H9 (cell line): ENCODE results near the gene OSBPL9. TPM values are rescaled to one million over a fixed set of nuclear protein-coding genes. Genes with fewer than 3 reads are reported as not detected.

Source experiments
- DNase-seq: peaks from one replicate; pipeline ENCODE4 v3.0.0-alpha.2; 2017
- H2AFZ ChIP-seq: one replicate; pipeline ENCODE4 v1.6.1; 2013; ENCODE audit warnings: mild to moderate bottlenecking, low read length, control low read depth, moderate library complexity
- H2AK5ac ChIP-seq: 2 replicates; pipeline ENCODE4 v1.6.1; 2013; ENCODE audit warnings: low read length, control low read depth, mixed read lengths; ENCODE audit not compliant: insufficient read length
- H2BK120ac ChIP-seq: one replicate; pipeline ENCODE4 v1.6.1; 2013; ENCODE audit warnings: low read depth, mild to moderate bottlenecking, low read length, control low read depth, inconsistent platforms; ENCODE audit not compliant: poor library complexity, severe bottlenecking
- H2BK12ac ChIP-seq: 2 replicates; pipeline ENCODE4 v1.6.1; 2013; ENCODE audit warnings: low read length, control low read depth, mixed read lengths, low read depth; ENCODE audit not compliant: insufficient read length
- H2BK15ac ChIP-seq: 2 replicates; pipeline ENCODE4 v1.6.1; 2013; ENCODE audit warnings: low read depth, low read length, control low read depth
- H2BK20ac ChIP-seq: one replicate; pipeline ENCODE4 v1.6.1; 2013; ENCODE audit warnings: low read depth, mild to moderate bottlenecking, low read length, control low read depth, inconsistent platforms; ENCODE audit not compliant: poor library complexity, severe bottlenecking
- H2BK5ac ChIP-seq: 2 replicates; pipeline ENCODE4 v1.6.1; 2013; ENCODE audit warnings: low read length, control low read depth, mixed read lengths; ENCODE audit not compliant: insufficient read length
- H3K14ac ChIP-seq: 2 replicates; pipeline ENCODE4 v1.6.1; 2013; ENCODE audit warnings: low read length, control low read depth; ENCODE audit not compliant: insufficient read depth
- H3K18ac ChIP-seq: 2 replicates; pipeline ENCODE4 v1.6.1; 2013; ENCODE audit warnings: low read depth, mild to moderate bottlenecking, mixed read lengths, low read length, control low read depth; ENCODE audit not compliant: insufficient read length
- H3K23ac ChIP-seq: 2 replicates; pipeline ENCODE4 v1.6.1; 2013; ENCODE audit warnings: low read length, control low read depth, mixed read lengths, low read depth; ENCODE audit not compliant: insufficient read length
- H3K23me2 ChIP-seq: 2 replicates; pipeline ENCODE4 v1.6.1; 2013; ENCODE audit warnings: low read depth, mild to moderate bottlenecking, mixed read lengths, low read length, control low read depth; ENCODE audit not compliant: insufficient read length, poor library complexity, severe bottlenecking
- H3K27ac ChIP-seq: 2 replicates; pipeline ENCODE4 v1.5.1; 2013; ENCODE audit warnings: low read length, control low read depth, mixed read lengths, low read depth; ENCODE audit not compliant: insufficient read length
- H3K27me3 ChIP-seq: 2 replicates; pipeline ENCODE4 v1.6.1; 2013; ENCODE audit warnings: low read length, control low read depth, inconsistent platforms; ENCODE audit not compliant: insufficient read depth
- H3K4ac ChIP-seq: 2 replicates; pipeline ENCODE4 v1.6.1; 2013; ENCODE audit warnings: low read depth, mild to moderate bottlenecking, control low read depth, inconsistent platforms, low read length, moderate library complexity
- H3K4me1 ChIP-seq: 2 replicates; pipeline ENCODE4 v1.6.1; 2013; ENCODE audit warnings: low read length, control low read depth, inconsistent platforms; ENCODE audit not compliant: insufficient read depth
- H3K4me2 ChIP-seq: 2 replicates; pipeline ENCODE4 v1.6.1; 2013; ENCODE audit warnings: low read length, control low read depth, mixed read lengths; ENCODE audit not compliant: insufficient read length, insufficient read depth
- H3K56ac ChIP-seq: 2 replicates; pipeline ENCODE4 v1.6.1; 2013; ENCODE audit warnings: low read depth, mild to moderate bottlenecking, mixed read lengths, low read length, control low read depth; ENCODE audit not compliant: insufficient read length
- H3K79me1 ChIP-seq: 2 replicates; pipeline ENCODE4 v1.6.1; 2013; ENCODE audit warnings: low read depth, mild to moderate bottlenecking, moderate library complexity, low read length, control low read depth, inconsistent platforms; ENCODE audit not compliant: insufficient read depth, poor library complexity, severe bottlenecking
- H3K79me2 ChIP-seq: 2 replicates; pipeline ENCODE4 v1.6.1; 2013; ENCODE audit warnings: low read length, control low read depth, inconsistent platforms; ENCODE audit not compliant: insufficient read depth
- H3K9ac ChIP-seq: 2 replicates; pipeline ENCODE4 v1.6.1; 2013; ENCODE audit warnings: low read length, control low read depth, mixed read lengths; ENCODE audit not compliant: insufficient read length; ENCODE audit errors: extremely low read depth
- H3K9me3 ChIP-seq: one replicate; pipeline ENCODE4 v1.6.1; 2013; ENCODE audit warnings: low read depth, low read length, inconsistent platforms; ENCODE audit not compliant: control insufficient read depth
- H3T11ph ChIP-seq: one replicate; pipeline ENCODE4 v1.6.1; 2013; ENCODE audit warnings: mild to moderate bottlenecking, low read length, control low read depth, inconsistent platforms
- H4K20me1 ChIP-seq: one replicate; pipeline ENCODE4 v1.6.1; 2013; ENCODE audit not compliant: control insufficient read depth, insufficient read length, insufficient read depth
- H4K5ac ChIP-seq: 2 replicates; pipeline ENCODE4 v1.6.1; 2013; ENCODE audit warnings: low read depth, mild to moderate bottlenecking, mixed read lengths, low read length, control low read depth; ENCODE audit not compliant: insufficient read length
- H4K8ac ChIP-seq: replicated peaks from 2 replicates; pipeline ENCODE4 v1.6.1; 2013; ENCODE audit warnings: low read length, control low read depth, mixed read lengths, low read depth; ENCODE audit not compliant: insufficient read length
- H4K91ac ChIP-seq: 2 replicates; pipeline ENCODE4 v1.6.1; 2013; ENCODE audit warnings: low read depth, mild to moderate bottlenecking, moderate library complexity, mixed read lengths, low read length, control low read depth; ENCODE audit not compliant: insufficient read length
- H3K27ac Mint-ChIP-seq, 3 experiments: 2 replicates in 2 of 3; 3 replicates in 1 of 3; pipeline ENCODE4 v1.8.0; 2020 to 2021; ENCODE audit warnings: mixed read lengths in 3 of 3, mild to moderate bottlenecking in 1 of 3, moderate library complexity in 1 of 3
- H3K27me3 Mint-ChIP-seq: 2 replicates; pipeline ENCODE4 v1.8.0; 2021; ENCODE audit warnings: low read depth, mild to moderate bottlenecking, moderate library complexity, mixed read lengths
- H3K36me3 Mint-ChIP-seq, 3 experiments: 2 replicates in 2 of 3; 3 replicates in 1 of 3; pipeline ENCODE4 v1.8.0; 2020 to 2021; ENCODE audit warnings: low read depth in 3 of 3, mixed read lengths in 3 of 3; ENCODE audit not compliant: insufficient read depth in 1 of 3
- H3K4me1 Mint-ChIP-seq, 2 experiments: 2 replicates each; pipeline ENCODE4 v1.8.0; 2020; ENCODE audit warnings: mixed read lengths in 2 of 2
- H3K4me3 Mint-ChIP-seq, 2 experiments: 2 replicates in 1 of 2; 3 replicates in 1 of 2; pipeline ENCODE4 v1.8.0; 2020 to 2021; ENCODE audit warnings: mild to moderate bottlenecking in 2 of 2, mixed read lengths in 2 of 2, moderate library complexity in 1 of 2
- H3K9me3 Mint-ChIP-seq, 2 experiments: 2 replicates in 1 of 2; 3 replicates in 1 of 2; pipeline ENCODE4 v1.8.0; 2020; ENCODE audit warnings: mild to moderate bottlenecking in 2 of 2, mixed read lengths in 2 of 2, moderate library complexity in 1 of 2
- CTCF ChIP-seq: fragments of 200-600 bp; sonication (generic); conservative IDR thresholded peaks from 3 replicates; pipeline ENCODE4 v1.8.0; 2021; ENCODE audit warnings: antibody characterized with exemption, mild to moderate bottlenecking
- total RNA-seq: library from RNA; stranded (reverse); gene quantifications from 2 replicates; pipeline ENCODE4 v1.2.1, GENCODE V29; 2021

Gene OSBPL9
- total RNA-seq, 1 experiment from 2014 or later: 76.7 TPM

DNA sequence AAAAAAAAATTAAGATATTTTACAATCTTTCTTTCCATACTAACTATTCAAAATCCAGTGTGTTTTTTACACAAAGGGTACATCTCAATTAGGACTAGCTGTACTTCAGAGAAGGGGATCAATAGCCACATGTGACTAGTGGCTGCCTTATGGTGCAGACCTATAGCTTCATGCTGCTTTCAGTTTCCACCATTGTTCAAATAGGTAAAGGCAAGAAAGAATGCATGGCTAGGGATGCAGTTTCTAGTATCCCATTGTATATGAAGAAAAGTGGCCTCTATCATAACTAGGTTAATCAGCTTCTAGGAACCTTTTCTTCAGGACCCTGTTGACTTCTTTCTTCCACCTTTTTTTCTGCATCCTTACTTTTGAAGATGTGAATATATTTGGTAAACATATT, 35.7 kb downstream of the OSBPL9 start:
- peaks cover 16 to 21% of the 10 kb centered on the region in 2 experiments for H3K4me1 Mint-ChIP-seq
- no peaks in the 10 kb centered on the region for H3K36me3 Mint-ChIP-seq
- no peak overlapping the region for H4K91ac ChIP-seq
- no peak for DNase-seq
- no peaks in the 10 kb centered on the region for H4K20me1 ChIP-seq
- no peak overlapping the region for H2AFZ ChIP-seq
- no peak overlapping the region for H2AK5ac ChIP-seq
- no peak overlapping the region for H3K14ac ChIP-seq
- TF ChIP-seq CTCF: no peak
- no peak overlapping the region for H2BK12ac ChIP-seq
- no peak overlapping the region for H3T11ph ChIP-seq
- H3K9me3 ChIP-seq: no peaks in the 10 kb centered on the region
- H4K5ac ChIP-seq: no peak overlapping the region
- no peak overlapping the region for H2BK20ac ChIP-seq
- H3K4me2 ChIP-seq: no peak overlapping the region
- no peak overlapping the region for H2BK15ac ChIP-seq
- H3K4me3 Mint-ChIP-seq: no peak overlapping the region
- H3K23ac ChIP-seq: no peak overlapping the region
- H3K79me1 ChIP-seq: no peaks in the 10 kb centered on the region
- H4K8ac ChIP-seq: no peak overlapping the region
- H3K27ac ChIP-seq: no peak overlapping the region
- no peak overlapping the region for H2BK120ac ChIP-seq
- H3K9ac ChIP-seq: no peak overlapping the region
- no peaks in the 10 kb centered on the region for H3K79me2 ChIP-seq
- H3K27me3 Mint-ChIP-seq: no peaks in the 10 kb centered on the region
- H3K4ac ChIP-seq: no peak overlapping the region
- H2BK5ac ChIP-seq: no peak overlapping the region
- no peak overlapping the region for H3K56ac ChIP-seq
- H3K27ac Mint-ChIP-seq: no peak overlapping the region; a peak in 1 of 7 replicates
- no peak overlapping the region for H3K18ac ChIP-seq
- no peaks in the 10 kb centered on the region for H3K9me3 Mint-ChIP-seq
- H3K23me2 ChIP-seq: no peaks in the 10 kb centered on the region
- no peaks in the 10 kb centered on the region for H3K4me1 ChIP-seq
- H3K27me3 ChIP-seq: no peaks in the 10 kb centered on the region
